ENCODE measurements around the gene CAMTA1. TPM values are rescaled to one million over a fixed set of nuclear protein-coding genes. Genes with fewer than 3 reads are reported as not detected.
"Not testable (repeated sequence)": the region's sequence is repeated elsewhere in the genome, so short reads cannot be mapped to it uniquely, and the experiment has no call there.

Gene CAMTA1
- total RNA-seq, 1 donor from 2014 or later = 160 TPM

GRCh38 chr1:7135493-7135892 is 350.2 kb downstream of the CAMTA1 start:
- DNase-seq = no peak
- intact Hi-C loops (cut with micrococcal nuclease) = no loop called here
- H3K36me3 ChIP-seq = no peaks in the 10 kb centered on the region
- peaks cover 7% of the 10 kb centered on the region for H3K4me1 ChIP-seq
- TF ChIP-seq CTCF (IDR thresholded peaks at IDR 0.05; ENCODE audit: borderline replicate concordance) = no peak
- H3K9me3 ChIP-seq (replicated peaks) = no peaks in the 10 kb centered on the region
- no peak overlapping the region for H3K27ac ChIP-seq (replicated peaks)
- H3K4me3 ChIP-seq = no peak overlapping the region
- peaks cover 12% of the 10 kb centered on the region for H3K27me3 ChIP-seq (ENCODE audit: low read depth)

DNA sequence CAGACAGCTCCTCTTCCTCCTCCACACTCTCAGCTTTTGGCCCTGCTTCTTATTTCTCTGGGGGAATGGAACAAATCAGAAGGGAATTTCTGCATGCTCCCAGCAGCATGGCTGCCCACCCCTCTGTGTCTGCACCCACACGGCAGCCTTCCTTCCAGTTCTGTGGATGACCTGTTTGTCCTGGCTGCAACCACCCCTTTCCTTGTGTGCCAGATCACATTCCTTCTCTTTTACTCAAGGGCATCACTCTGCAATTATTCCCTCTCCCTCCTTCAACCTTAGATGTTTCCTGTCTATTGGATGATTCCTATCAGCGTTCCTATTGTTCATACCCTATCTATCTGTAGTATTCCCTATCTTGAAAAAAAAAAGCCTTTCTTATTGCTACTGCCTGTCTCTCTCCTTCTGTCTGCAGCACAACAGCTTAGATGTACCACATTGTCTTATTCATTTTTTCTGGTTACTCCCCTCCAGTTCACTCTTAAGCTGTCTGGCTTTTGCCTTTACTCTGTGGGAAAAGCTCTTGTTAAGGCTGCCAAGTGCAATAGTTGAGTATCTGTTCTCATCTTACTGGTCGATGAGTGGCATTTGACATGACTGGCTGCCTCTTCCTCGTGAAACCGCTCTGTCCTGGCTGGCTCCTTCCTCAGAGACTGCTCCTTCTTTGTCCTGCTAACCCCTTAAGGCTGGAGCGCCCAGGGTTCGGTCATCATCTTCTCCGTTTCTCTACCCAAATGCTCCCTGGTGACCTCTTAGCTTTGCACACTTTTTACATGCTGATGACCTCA is 351.1 kb downstream of the CAMTA1 start:
- Histone ChIP-seq H3K27ac (replicated peaks) (no peak overlapping the region), H3K9me3 (replicated peaks) (no peaks in the 10 kb centered on the region), H3K4me3 (no peak overlapping the region), H3K36me3 (no peaks in the 10 kb centered on the region), H3K4me1 (peaks cover 7% of the 10 kb centered on the region), H3K27me3 (ENCODE audit: low read depth) (peaks cover 12% of the 10 kb centered on the region)
- intact Hi-C loops (cut with micrococcal nuclease) = no loop called here
- no peak for DNase-seq
- no peak for TF ChIP-seq CTCF (IDR thresholded peaks at IDR 0.05; ENCODE audit: borderline replicate concordance)

GRCh38 chr1:7140251-7140650 is 355.0 kb downstream of the CAMTA1 start:
- no peak for TF ChIP-seq CTCF (IDR thresholded peaks at IDR 0.05; ENCODE audit: borderline replicate concordance)
- peaks cover 7% of the 10 kb centered on the region for H3K4me1 ChIP-seq
- H3K36me3 ChIP-seq = no peaks in the 10 kb centered on the region
- no peak overlapping the region for H3K27ac ChIP-seq (replicated peaks)
- no peak for DNase-seq
- no peaks in the 10 kb centered on the region for H3K9me3 ChIP-seq (replicated peaks)
- peaks cover 7% of the 10 kb centered on the region for H3K27me3 ChIP-seq (ENCODE audit: low read depth)
- intact Hi-C loops (cut with micrococcal nuclease) = no loop called here
- no peak overlapping the region for H3K4me3 ChIP-seq

- Histone ChIP-seq H3K9me3 (replicated peaks) (no peaks in the 10 kb centered on the region), H3K27me3 (ENCODE audit: low read depth) (peaks cover 19% of the 10 kb centered on the region)
- no peak for DNase-seq
Measured at GRCh38 chr1:7145947-7146346, 360.7 kb downstream of the CAMTA1 start.

DNA sequence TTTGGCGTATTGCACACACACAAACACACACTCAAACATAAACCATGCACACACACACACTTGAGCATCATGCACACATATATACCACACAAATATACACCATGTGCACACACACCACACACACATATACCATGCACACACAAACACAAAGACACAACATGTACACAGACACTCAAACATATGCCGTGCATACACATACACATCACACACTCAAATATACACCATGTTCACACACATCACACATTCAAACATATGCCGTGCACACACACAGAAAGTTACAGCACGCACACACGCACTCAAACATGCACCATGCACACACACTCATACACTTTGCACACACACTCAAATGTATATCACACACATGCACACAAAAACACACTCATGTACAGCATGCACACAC is 361.5 kb downstream of the CAMTA1 start:
- TF ChIP-seq CTCF (IDR thresholded peaks at IDR 0.05; ENCODE audit: borderline replicate concordance) = no peak
- no peak overlapping the region for H3K27ac ChIP-seq (replicated peaks)
- peaks cover 26% of the 10 kb centered on the region for H3K27me3 ChIP-seq (ENCODE audit: low read depth)
- no peaks in the 10 kb centered on the region for H3K9me3 ChIP-seq (replicated peaks)
- H3K36me3 ChIP-seq = no peaks in the 10 kb centered on the region
- no peak for DNase-seq
- peaks cover 13% of the 10 kb centered on the region for H3K4me1 ChIP-seq
- intact Hi-C loops (cut with micrococcal nuclease) = no loop called here
- H3K4me3 ChIP-seq = no peak overlapping the region

More at GRCh38 chr1:7145947-7146346, 360.7 kb downstream of the CAMTA1 start:
- H3K36me3 ChIP-seq = no peaks in the 10 kb centered on the region
- H3K27ac ChIP-seq (replicated peaks) = no peak overlapping the region
- H3K4me3 ChIP-seq = no peak overlapping the region
- TF ChIP-seq CTCF (IDR thresholded peaks at IDR 0.05; ENCODE audit: borderline replicate concordance) = no peak
- H3K4me1 ChIP-seq = peaks cover 13% of the 10 kb centered on the region
- intact Hi-C loops (cut with micrococcal nuclease) = no loop called here

- intact Hi-C loops (cut with micrococcal nuclease); H3K36me3 ChIP-seq; H3K9me3 ChIP-seq (replicated peaks); H3K4me3 ChIP-seq; H3K27ac ChIP-seq (replicated peaks); DNase-seq: not testable (repeated sequence)
- peaks cover 35% of the 10 kb centered on the region for H3K27me3 ChIP-seq (ENCODE audit: low read depth)
- H3K4me1 ChIP-seq = peaks cover 13% of the 10 kb centered on the region
Measured at GRCh38 chr1:7147581-7148282, 362.5 kb downstream of the CAMTA1 start.

All from left ventricle myocardium inferior (tissue), 1 donor.